PC-9 (cell line): ENCODE measurements around the gene EGFLAM.

Experiments
- CTCF ChIP-seq: fragments of 200-600 bp; sonication (generic); conservative IDR thresholded peaks from 2 replicates; pipeline ENCODE4 v1.6.1; 2017; ENCODE audit warnings: mixed run types, antibody characterized with exemption, mild to moderate bottlenecking, moderate library complexity
- EZH2 ChIP-seq: fragments of 200-600 bp; sonication (generic); IDR thresholded peaks from 2 replicates; pipeline ENCODE4 v1.8.0; 2017; ENCODE audit warnings: antibody characterized with exemption, low read depth

DNA sequence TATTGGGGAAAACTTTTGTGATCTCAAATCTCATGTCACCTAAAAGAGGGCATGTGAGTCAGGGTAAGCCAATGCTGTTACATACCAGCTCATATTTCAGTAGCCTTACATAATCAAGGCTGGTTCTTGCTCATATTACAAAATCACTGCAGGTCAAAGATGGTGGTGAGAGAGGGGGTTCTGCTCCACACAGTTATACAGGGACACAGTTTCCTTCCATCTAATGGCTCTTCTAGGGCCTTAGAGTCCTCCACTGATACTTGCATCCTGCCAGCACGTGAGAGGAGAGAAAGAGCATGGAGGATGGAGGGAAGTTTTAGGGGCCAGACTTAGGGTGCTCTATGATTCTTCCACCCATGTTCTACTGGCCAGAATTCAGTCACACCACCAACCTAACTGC, 168.1 kb downstream of the EGFLAM start:
- TF ChIP-seq CTCF = no peak
- no peak for TF ChIP-seq EZH2
